ENCODE results near the gene TFAP2C. TPM values are rescaled to one million over a fixed set of nuclear protein-coding genes. Genes with fewer than 3 reads are reported as not detected.

Gene TFAP2C
- total and polyA plus RNA-seq, 12 donors, result 0.16 to 1.2 (median 0.44) TPM; not detected in 1

GRCh38 chr20:56607061-56607704 lies 21.9 kb upstream of the TFAP2C start:
- Histone ChIP-seq H3K4me3 (no peak overlapping the region), H3K27ac (no peak overlapping the region), H3K4me1 (replicated peaks in 1 of 2) (no peaks in the 10 kb centered on the region), H3K9me3 (replicated peaks in 1 of 3) (no peaks in the 10 kb centered on the region), H3K27me3 (no peaks in the 10 kb centered on the region), H3K36me3 (replicated peaks in 1 of 2) (no peaks in the 10 kb centered on the region)
- TF ChIP-seq POLR2A (IDR thresholded peaks at IDR 0.05) (no peak), CTCF (IDR thresholded peaks at IDR 0.05) (no peak)
- 84 to 91% (median 87%) methylated on average over 10 to 11 of the region's 11 CpGs for WGBS, 4 donors
- DNase-seq, result no peak
- intact Hi-C loops (cut with DNase I), result no loop called here

GRCh38 chr20:56608376-56608775 lies 20.7 kb upstream of the TFAP2C start:
- intact Hi-C loops (cut with DNase I), result no loop called here
- 81 to 93% (median 91%) methylated on average over 3 of the region's 3 CpGs for WGBS, 4 donors
- TF ChIP-seq POLR2A (IDR thresholded peaks at IDR 0.05) (no peak), CTCF (IDR thresholded peaks at IDR 0.05) (no peak)
- Histone ChIP-seq H3K27me3 (no peaks in the 10 kb centered on the region), H3K4me3 (no peak overlapping the region), H3K27ac (no peak overlapping the region), H3K4me1 (replicated peaks in 1 of 2) (no peaks in the 10 kb centered on the region), H3K9me3 (replicated peaks in 1 of 3) (no peaks in the 10 kb centered on the region), H3K36me3 (replicated peaks in 1 of 2) (no peaks in the 10 kb centered on the region)
- DNase-seq, result no peak

DNA sequence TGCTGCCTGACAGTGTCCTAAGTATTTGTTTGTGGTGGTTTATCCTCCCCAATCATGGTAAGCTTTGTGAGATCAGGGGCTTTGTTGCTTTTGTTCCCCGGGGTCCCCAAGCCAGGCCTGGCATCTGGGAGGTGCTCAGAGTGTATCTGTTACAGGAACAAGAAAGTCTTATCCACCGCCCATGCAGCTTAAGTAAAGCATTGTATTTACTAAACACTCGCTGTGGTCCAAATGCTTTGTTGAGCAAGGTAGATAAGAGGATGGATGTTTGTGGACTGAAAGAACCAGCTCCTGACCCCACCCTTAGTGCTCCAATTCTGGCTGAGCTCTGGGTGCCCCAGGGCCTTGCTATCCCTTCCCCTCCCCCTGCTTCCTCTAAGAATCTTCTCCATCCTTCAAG lies 19.8 kb upstream of the TFAP2C start:
- Histone ChIP-seq H3K9me3 (replicated peaks in 1 of 3) (no peaks in the 10 kb centered on the region), H3K27me3 (no peaks in the 10 kb centered on the region), H3K36me3 (replicated peaks in 1 of 2) (no peaks in the 10 kb centered on the region), H3K4me1 (replicated peaks in 1 of 2) (no peaks in the 10 kb centered on the region), H3K4me3 (no peak overlapping the region), H3K27ac (no peak overlapping the region)
- TF ChIP-seq CTCF (IDR thresholded peaks at IDR 0.05), result no peak
- no peak for TF ChIP-seq POLR2A (IDR thresholded peaks at IDR 0.05)
- no peak for DNase-seq
- 71 to 94% (median 83%) methylated on average over 3 of the region's 3 CpGs for WGBS, 4 donors
- intact Hi-C loops (cut with DNase I), result no loop called here

DNA sequence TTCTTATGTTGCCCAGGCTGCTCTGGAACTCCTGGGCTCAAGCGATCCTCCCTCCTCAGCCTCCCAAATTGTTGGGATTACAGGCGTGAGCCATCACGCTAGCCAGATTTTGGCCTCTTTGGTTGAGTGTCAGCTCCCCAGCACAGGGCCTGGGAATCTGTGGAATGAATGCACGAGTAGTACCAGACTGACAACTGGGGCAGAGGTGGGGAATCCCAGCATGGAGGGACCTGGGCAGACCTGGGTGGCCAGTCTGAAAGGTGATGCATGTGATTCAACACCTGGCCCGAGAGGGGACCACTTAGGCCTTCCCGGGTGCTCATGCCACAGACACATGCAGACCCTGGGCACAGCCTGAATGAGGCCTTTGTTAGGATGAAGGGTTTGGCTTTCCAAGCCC lies 19.0 kb upstream of the TFAP2C start:
- Histone ChIP-seq H3K4me1 (replicated peaks in 1 of 2) (no peaks in the 10 kb centered on the region), H3K9me3 (replicated peaks in 1 of 3) (no peaks in the 10 kb centered on the region), H3K4me3 (no peak overlapping the region), H3K36me3 (replicated peaks in 1 of 2) (no peaks in the 10 kb centered on the region), H3K27ac (no peak overlapping the region), H3K27me3 (no peaks in the 10 kb centered on the region)
- intact Hi-C loops (cut with DNase I), result no loop called here
- DNase-seq, result no peak
- WGBS, 4 donors, result 90 to 95% (median 93%) methylated on average over 6 of the region's 6 CpGs
- TF ChIP-seq CTCF (IDR thresholded peaks at IDR 0.05) (no peak), POLR2A (IDR thresholded peaks at IDR 0.05) (no peak)
